Peyer's patch (tissue), 4 donors: ENCODE results near the gene FREM1. TPM values are rescaled to one million over a fixed set of nuclear protein-coding genes. Genes with fewer than 3 reads are reported as not detected.
"Not testable (repeated sequence)": the region's sequence is repeated elsewhere in the genome, so short reads cannot be mapped to it uniquely, and the experiment has no call there.

Source experiments
- DNase-seq, 3 donors: peaks; one replicate each; pipeline ENCODE4 v3.0.0-alpha.2; 2017 to 2019
- H3K27ac ChIP-seq, 4 donors: fragments of 200-600 bp; sonication (generic); one replicate each; pipeline ENCODE4 v1.5.1; 2016 to 2019
- H3K27me3 ChIP-seq, 2 donors: fragments of 200-600 bp; sonication (generic); one replicate each; pipeline ENCODE4 v1.5.1; 2019
- H3K36me3 ChIP-seq, 3 donors: fragments of 200-600 bp; sonication (generic); one replicate each; pipeline ENCODE4 v1.5.1; 2016 to 2019
- H3K4me1 ChIP-seq, 4 donors: fragments of 200-600 bp; sonication (generic); one replicate each; pipeline ENCODE4 v1.5.1; 2016 to 2019
- H3K4me3 ChIP-seq, 4 donors: fragments of 200-600 bp; sonication (generic); 1 replicate in 3 of 4; 2 replicates in 1 of 4; pipeline ENCODE4 v1.5.1; 2016 to 2019; ENCODE audit warnings: mild to moderate bottlenecking in 1 of 4
- H3K9me3 ChIP-seq, 4 donors: fragments of 200-600 bp; sonication (generic); one replicate each; pipeline ENCODE4 v1.5.1; 2016 to 2019; ENCODE audit warnings: mild to moderate bottlenecking in 1 of 4
- CTCF ChIP-seq, 6 experiments: fragments of 450-650 bp in 4 of 6; fragments of 200-600 bp in 2 of 6; sonication (generic) in 1 of 6; IDR thresholded peaks; one replicate each; pipeline ENCODE4 v1.5.1; 2017 to 2019; ENCODE audit warnings: antibody characterized with exemption in 6 of 6, mild to moderate bottlenecking in 3 of 6, moderate library complexity in 1 of 6
- POLR2A ChIP-seq, 2 donors: fragments of 450-650 bp; IDR thresholded peaks; one replicate each; pipeline ENCODE4 v1.5.1; 2017; ENCODE audit warnings: antibody characterized with exemption in 2 of 2, mild to moderate bottlenecking in 2 of 2, moderate library complexity in 2 of 2
- total RNA-seq, 4 donors: library from RNA; depleted of rRNA; stranded (reverse); fragments of >200 nt; gene quantifications; one replicate each; pipeline ENCODE4 v1.1.0, GENCODE V29; 2016

FREM1 gene
- total RNA-seq, 4 donors from 2014 or later = 31.4 to 108 (median 54.0) TPM

- DNase-seq = no peak
- TF ChIP-seq POLR2A (IDR thresholded peaks at IDR 0.05) (no peak), CTCF (IDR thresholded peaks at IDR 0.05) (no peak)
Observed at GRCh38 chr9:14923701-14924100, 13.5 kb upstream of the FREM1 start.

DNA sequence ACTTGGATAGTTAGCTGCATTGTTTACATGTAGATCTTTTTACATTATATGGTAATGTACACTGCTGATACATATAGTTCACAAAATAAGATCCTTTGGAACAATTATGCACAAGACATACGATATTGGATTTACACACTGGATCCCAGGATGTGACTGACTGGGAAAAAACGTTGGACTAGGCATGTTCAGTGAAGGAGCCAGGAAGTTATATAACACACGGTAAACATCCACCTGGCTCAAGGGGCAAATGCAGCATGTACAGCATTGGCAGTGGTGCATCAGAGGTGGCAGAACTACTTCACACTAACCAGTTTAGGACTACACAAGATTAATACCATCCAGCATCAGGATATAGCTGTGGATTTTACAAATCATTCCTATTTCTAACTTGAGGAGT lies 10.6 kb upstream of the FREM1 start:
- DNase-seq, H3K4me3 ChIP-seq, H3K27ac ChIP-seq: not testable (repeated sequence)

More at GRCh38 chr9:14923701-14924100, 13.5 kb upstream of the FREM1 start:
- Histone ChIP-seq H3K36me3 (no peaks in the 10 kb centered on the region), H3K4me1 (no peaks in the 10 kb centered on the region), H3K27me3 (no peaks in the 10 kb centered on the region), H3K9me3 (no peaks in the 10 kb centered on the region), H3K4me3 (no peak overlapping the region), H3K27ac (no peak overlapping the region)

GRCh38 chr9:14913366-14913765 lies 3.1 kb upstream of the FREM1 start:
- Histone ChIP-seq H3K27me3 (no peaks in the 10 kb centered on the region), H3K27ac (no peak overlapping the region), H3K9me3 (no peaks in the 10 kb centered on the region), H3K36me3 (no peaks in the 10 kb centered on the region), H3K4me3 (no peak overlapping the region), H3K4me1 (peaks cover 0 to 6% (median 0%) of the 10 kb centered on the region in 4 donors)
- TF ChIP-seq POLR2A (IDR thresholded peaks at IDR 0.05) = no peak
- no peak for TF ChIP-seq CTCF (IDR thresholded peaks at IDR 0.05)
- DNase-seq = no peak

More for the DNA sequence above, 10.6 kb upstream of the FREM1 start:
- not testable (repeated sequence) for H3K27me3 ChIP-seq, H3K9me3 ChIP-seq, H3K36me3 ChIP-seq, H3K4me1 ChIP-seq

GRCh38 chr9:14912859-14913258 lies 2.6 kb upstream of the FREM1 start:
- peak in 1 of 3 donors; percentile 47 for DNase-seq
- no peak overlapping the region for H3K4me3 ChIP-seq

DNA sequence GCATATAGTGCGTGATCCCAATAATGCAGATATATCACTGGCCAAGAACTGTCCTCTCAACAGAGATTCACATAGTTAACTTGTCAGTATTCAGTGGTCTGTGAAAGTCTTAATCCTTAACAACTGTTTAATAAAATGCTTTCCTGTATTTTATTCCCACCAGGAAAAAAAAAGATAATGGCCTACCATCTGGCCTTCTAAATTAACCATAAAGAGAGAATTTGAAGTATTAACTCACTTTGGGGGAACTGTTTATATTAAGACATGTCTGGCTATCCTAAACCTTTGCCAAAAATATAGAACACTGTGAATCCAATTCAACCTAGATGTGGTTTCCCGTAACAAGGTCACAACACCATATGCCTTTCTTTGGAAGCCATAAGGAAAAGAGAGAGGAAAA lies 818 bp upstream of the FREM1 start:
- H3K36me3 ChIP-seq = no peaks in the 10 kb centered on the region
- no peaks in the 10 kb centered on the region for H3K9me3 ChIP-seq
- H3K27ac ChIP-seq = no peak overlapping the region
- peaks cover 0 to 6% (median 0%) of the 10 kb centered on the region in 4 donors for H3K4me1 ChIP-seq
- H3K27me3 ChIP-seq = no peaks in the 10 kb centered on the region
- H3K4me3 ChIP-seq = no peak overlapping the region
- DNase-seq = no peak
- TF ChIP-seq POLR2A (IDR thresholded peaks at IDR 0.05) (no peak), CTCF (IDR thresholded peaks at IDR 0.05) (no peak)

More at GRCh38 chr9:14912859-14913258, 2.6 kb upstream of the FREM1 start:
- no peak overlapping the region for H3K27ac ChIP-seq
- no peaks in the 10 kb centered on the region for H3K36me3 ChIP-seq
- no peaks in the 10 kb centered on the region for H3K9me3 ChIP-seq
- H3K4me1 ChIP-seq = peaks cover 0 to 6% (median 0%) of the 10 kb centered on the region in 4 donors
- H3K27me3 ChIP-seq = no peaks in the 10 kb centered on the region
- TF ChIP-seq POLR2A (IDR thresholded peaks at IDR 0.05) (no peak), CTCF (IDR thresholded peaks at IDR 0.05) (no peak)

DNA sequence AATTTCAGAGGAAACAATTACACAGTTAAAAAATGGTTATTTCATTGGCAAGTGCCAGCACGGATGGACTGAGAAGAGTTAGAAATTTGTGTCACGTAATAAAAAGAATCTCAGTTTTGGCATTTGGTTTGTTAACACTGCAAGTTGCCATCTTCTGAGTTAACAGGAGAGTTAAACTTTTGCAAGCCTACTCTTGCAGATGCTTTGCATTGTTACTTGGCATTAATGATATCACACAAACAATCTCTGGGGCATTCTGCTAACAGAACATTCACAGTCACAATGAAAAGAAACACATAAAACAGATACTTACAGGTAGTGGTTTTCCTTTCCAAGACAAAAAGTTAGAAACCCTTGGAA lies 647 bp downstream of the FREM1 start:
- H3K4me1 ChIP-seq = peaks cover 0 to 6% (median 0%) of the 10 kb centered on the region in 4 donors
- no peak for TF ChIP-seq POLR2A (IDR thresholded peaks at IDR 0.05)
- no peak for TF ChIP-seq CTCF (IDR thresholded peaks at IDR 0.05)
- peak overlapping the region in 2 of 4 donors; percentile 55 to 56 for H3K27ac ChIP-seq
- peak overlapping the region in 3 of 4 donors; percentile 12 to 48 (median 47) for H3K4me3 ChIP-seq
- no peaks in the 10 kb centered on the region for H3K36me3 ChIP-seq
- H3K27me3 ChIP-seq = no peaks in the 10 kb centered on the region
- no peaks in the 10 kb centered on the region for H3K9me3 ChIP-seq
- no peak for DNase-seq
